Measurements from ENCODE around the gene CRISP1. TPM values are rescaled to one million over a fixed set of nuclear protein-coding genes. Genes with fewer than 3 reads are reported as not detected.

CRISP1 gene
- total RNA-seq (2021), result not detected in 2 replicates
- long read RNA-seq, result 0 reads

- Histone ChIP-seq H3K4me2 (ENCODE audit: insufficient read depth, insufficient read length, low read length) (no peak within 1 kb of the TSS), H3K9ac (ENCODE audit: extremely low read depth, insufficient read length, low read length) (no peak within 1 kb of the TSS), H3K23ac (ENCODE audit: insufficient read length, low read depth, low read length) (no peak within 1 kb of the TSS), H4K5ac (ENCODE audit: insufficient read length, low read depth, low read length) (no peak within 1 kb of the TSS), H2BK120ac (ENCODE audit: low read depth, low read length, poor library complexity, severe bottlenecking) (no peak within 1 kb of the TSS), H3K18ac (ENCODE audit: insufficient read length, low read depth, low read length) (no peak within 1 kb of the TSS), H3K4ac (ENCODE audit: low read depth, low read length) (no peak within 1 kb of the TSS), H3K23me2 (ENCODE audit: insufficient read length, low read depth, low read length, poor library complexity, severe bottlenecking) (no peaks in the 10 kb centered on the region), H3K27ac (ENCODE audit: insufficient read length, low read depth, low read length) (no peak within 1 kb of the TSS), H4K91ac (ENCODE audit: insufficient read length, low read depth, low read length) (no peak within 1 kb of the TSS), H4K8ac (replicated peaks; ENCODE audit: insufficient read length, low read depth, low read length) (no peak within 1 kb of the TSS), H2BK12ac (ENCODE audit: insufficient read length, low read depth, low read length) (no peak within 1 kb of the TSS), H3K14ac (ENCODE audit: insufficient read depth, low read length) (no peak within 1 kb of the TSS), H3K9me3 (ENCODE audit: control insufficient read depth, low read depth, low read length) (no peaks in the 10 kb centered on the region), H3K79me2 (ENCODE audit: insufficient read depth, low read length) (no peaks in the 10 kb centered on the region), H3K27me3 (ENCODE audit: insufficient read depth, low read length) (no peaks in the 10 kb centered on the region), H2AK5ac (ENCODE audit: insufficient read length, low read length) (no peak within 1 kb of the TSS), H3T11ph (ENCODE audit: low read length) (no peak within 1 kb of the TSS), H3K79me1 (ENCODE audit: insufficient read depth, low read depth, low read length, poor library complexity, severe bottlenecking) (no peaks in the 10 kb centered on the region), H2BK5ac (ENCODE audit: insufficient read length, low read length) (no peak within 1 kb of the TSS), H4K20me1 (ENCODE audit: control insufficient read depth, insufficient read depth, insufficient read length) (no peaks in the 10 kb centered on the region), H3K4me1 (ENCODE audit: insufficient read depth, low read length) (no peaks in the 10 kb centered on the region), H2AFZ (ENCODE audit: low read length) (no peak within 1 kb of the TSS), H2BK15ac (ENCODE audit: low read depth, low read length) (no peak within 1 kb of the TSS), H3K56ac (ENCODE audit: insufficient read length, low read depth, low read length) (no peak within 1 kb of the TSS), H2BK20ac (ENCODE audit: low read depth, low read length, poor library complexity, severe bottlenecking) (no peak within 1 kb of the TSS)
- H3K27me3 Mint-ChIP-seq (ENCODE audit: low read depth), result no peaks in the 10 kb centered on the region
- no peak for DNase-seq
- no peak for TF ChIP-seq CTCF (conservative IDR thresholded peaks at IDR 0.05)
- no CpG with 5 or more reads among the region's 1 CpG for WGBS (ENCODE audit: extremely low coverage, insufficient read length, low lambda C conversion rate)
- no peaks in the 10 kb centered on the region for H3K4me1 Mint-ChIP-seq
- H3K27ac Mint-ChIP-seq, result no peak within 1 kb of the TSS
- peaks cover 6 to 11% of the 10 kb centered on the region in 2 experiments; a peak in 4 of 5 replicates for H3K9me3 Mint-ChIP-seq
- no peak within 1 kb of the TSS for H3K4me3 Mint-ChIP-seq
- peaks cover 0 to 2% (median 1%) of the 10 kb centered on the region in 3 experiments; a peak in 1 of 7 replicates for H3K36me3 Mint-ChIP-seq (ENCODE audit: insufficient read depth in 1 of 3, low read depth in 3 of 3)
These were observed at the start of gene CRISP1 for GRCh38 chr6:49866485-49866943. Gene CRISP1 (minus strand): TSS chr6:49866535. CDS start chr6:49857400, 9,135 bp downstream.
